Heart left ventricle (tissue), 13 donors: ENCODE results near the gene FZD1.

ENCODE experiments used
- POLR2A ChIP-seq, 2 donors: fragments of 450-650 bp; IDR thresholded peaks; one replicate each; pipeline ENCODE4 v1.6.1; 2017; ENCODE audit warnings: antibody characterized with exemption in 2 of 2, mild to moderate bottlenecking in 2 of 2, moderate library complexity in 2 of 2
- TF ChIP-seq, protein P1 (sequence below), 12 donors: fragments of 200-600 bp; sonication (generic) in 4 of 12; IDR thresholded peaks; one replicate each; pipeline versions ENCODE4 v1.5.0 to v1.8.0; 2018 to 2022; ENCODE audit warnings: antibody characterized with exemption in 12 of 12, mild to moderate bottlenecking in 5 of 12
- donor health status: ischemic (EF 13 %, LVEDD 7.1; RV severe dilation, severe dysfunction).
- donor health status: DM: no; HTN: yes; CAD: no.
- donor health status: DM: no; HTN: no; CAD: no.
- donor health status: ischemic (EF 25% LVEDD 6.9; RV normal size, moderate dysfunction).
- donor health status: ischemic (EF 25% LVEDD 5.7; RV mildly dilated, moderate dysfunction).
- donor health status: ischemic (EF 35%, LVEDD 5.7; RV mildly dilated, moderate dysfunction).
- donor health status: nonischemic (EF 11% LVEDD 7.7; RV severe dilation, severe dysfunction).
- donor health status: DM: yes; HTN: yes; CAD: no.
- donor health status: PGD.
- donor health status: ischemic (EF 29% LVEDD 5.4; RV normal size, mild dysfunction).
- donor health status: nonischemic (EF 23%, LVEDD 6.1; RV moderate dilation, normal function).

DNA sequence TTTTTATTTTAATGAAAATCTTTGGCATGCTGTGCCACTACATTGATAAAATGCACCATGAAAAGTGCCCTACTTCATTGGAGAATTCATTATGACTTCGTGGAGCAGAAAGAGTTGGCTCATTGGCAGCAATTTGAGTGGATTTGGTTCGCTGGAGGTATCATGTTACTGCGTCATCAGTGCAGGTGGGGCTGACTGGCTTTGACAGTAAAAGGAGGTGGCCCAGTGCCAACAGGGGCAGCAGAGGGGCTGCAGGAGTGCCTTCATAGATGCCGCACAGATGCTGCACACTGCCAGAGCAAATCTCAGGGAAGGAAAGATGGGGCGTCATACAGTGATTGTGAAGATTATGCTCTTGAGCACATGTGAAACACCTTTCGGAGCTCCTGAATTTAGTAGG lies 22.2 kb downstream of the FZD1 start:
- TF ChIP-seq, protein P1, sequence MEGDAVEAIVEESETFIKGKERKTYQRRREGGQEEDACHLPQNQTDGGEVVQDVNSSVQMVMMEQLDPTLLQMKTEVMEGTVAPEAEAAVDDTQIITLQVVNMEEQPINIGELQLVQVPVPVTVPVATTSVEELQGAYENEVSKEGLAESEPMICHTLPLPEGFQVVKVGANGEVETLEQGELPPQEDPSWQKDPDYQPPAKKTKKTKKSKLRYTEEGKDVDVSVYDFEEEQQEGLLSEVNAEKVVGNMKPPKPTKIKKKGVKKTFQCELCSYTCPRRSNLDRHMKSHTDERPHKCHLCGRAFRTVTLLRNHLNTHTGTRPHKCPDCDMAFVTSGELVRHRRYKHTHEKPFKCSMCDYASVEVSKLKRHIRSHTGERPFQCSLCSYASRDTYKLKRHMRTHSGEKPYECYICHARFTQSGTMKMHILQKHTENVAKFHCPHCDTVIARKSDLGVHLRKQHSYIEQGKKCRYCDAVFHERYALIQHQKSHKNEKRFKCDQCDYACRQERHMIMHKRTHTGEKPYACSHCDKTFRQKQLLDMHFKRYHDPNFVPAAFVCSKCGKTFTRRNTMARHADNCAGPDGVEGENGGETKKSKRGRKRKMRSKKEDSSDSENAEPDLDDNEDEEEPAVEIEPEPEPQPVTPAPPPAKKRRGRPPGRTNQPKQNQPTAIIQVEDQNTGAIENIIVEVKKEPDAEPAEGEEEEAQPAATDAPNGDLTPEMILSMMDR (IDR thresholded peaks at IDR 0.05): no peak
- no peak for TF ChIP-seq POLR2A (IDR thresholded peaks at IDR 0.05)
